ENCODE data around the gene FAM9A. TPM values are rescaled to one million over a fixed set of nuclear protein-coding genes. Genes with fewer than 3 reads are reported as not detected.
A peak's percentile ranks its signal among the peaks of the same experiment; 100 is the strongest.
"Not testable (repeated sequence)": the region's sequence is repeated elsewhere in the genome, so short reads cannot be mapped to it uniquely, and the experiment has no call there.

Gene FAM9A
- total RNA-seq, 2 experiments from 2014 or later: not detected

DNA sequence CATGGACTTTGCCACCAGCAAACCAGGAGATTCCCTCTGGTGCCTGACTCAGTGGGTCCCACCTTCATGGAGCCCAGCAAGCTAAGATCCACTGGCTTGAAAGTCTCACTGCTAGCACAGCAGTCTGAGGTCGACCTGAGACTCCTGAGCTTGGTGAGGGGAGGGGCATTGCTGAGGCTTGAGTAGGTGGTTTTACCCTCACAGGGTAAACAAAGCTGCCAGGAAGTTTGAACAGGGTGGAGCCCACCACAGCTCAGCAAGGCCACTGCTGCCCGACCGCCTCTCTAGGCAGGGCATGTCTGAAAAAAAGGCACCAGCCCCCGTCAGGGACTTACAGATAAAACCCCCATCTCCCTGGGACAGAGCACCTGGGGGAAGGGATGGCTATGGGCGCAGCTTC, 28.1 kb downstream of the FAM9A start:
- intact Hi-C loops (cut with micrococcal nuclease): no loop called here
- H3K36me3 Mint-ChIP-seq (ENCODE audit: low read depth): no peaks in the 10 kb centered on the region
- no peak for DNase-seq
- ChIA-PET CTCF (no interaction called here), POLR2A (no interaction called here)
- no peak overlapping the region for H3K4me3 Mint-ChIP-seq
- H3K27ac Mint-ChIP-seq: no peak overlapping the region
- H3K27me3 Mint-ChIP-seq: no peaks in the 10 kb centered on the region
- peaks cover 9% of the 10 kb centered on the region for H3K4me1 Mint-ChIP-seq (ENCODE audit: low read depth)
- TF ChIP-seq, protein P1, sequence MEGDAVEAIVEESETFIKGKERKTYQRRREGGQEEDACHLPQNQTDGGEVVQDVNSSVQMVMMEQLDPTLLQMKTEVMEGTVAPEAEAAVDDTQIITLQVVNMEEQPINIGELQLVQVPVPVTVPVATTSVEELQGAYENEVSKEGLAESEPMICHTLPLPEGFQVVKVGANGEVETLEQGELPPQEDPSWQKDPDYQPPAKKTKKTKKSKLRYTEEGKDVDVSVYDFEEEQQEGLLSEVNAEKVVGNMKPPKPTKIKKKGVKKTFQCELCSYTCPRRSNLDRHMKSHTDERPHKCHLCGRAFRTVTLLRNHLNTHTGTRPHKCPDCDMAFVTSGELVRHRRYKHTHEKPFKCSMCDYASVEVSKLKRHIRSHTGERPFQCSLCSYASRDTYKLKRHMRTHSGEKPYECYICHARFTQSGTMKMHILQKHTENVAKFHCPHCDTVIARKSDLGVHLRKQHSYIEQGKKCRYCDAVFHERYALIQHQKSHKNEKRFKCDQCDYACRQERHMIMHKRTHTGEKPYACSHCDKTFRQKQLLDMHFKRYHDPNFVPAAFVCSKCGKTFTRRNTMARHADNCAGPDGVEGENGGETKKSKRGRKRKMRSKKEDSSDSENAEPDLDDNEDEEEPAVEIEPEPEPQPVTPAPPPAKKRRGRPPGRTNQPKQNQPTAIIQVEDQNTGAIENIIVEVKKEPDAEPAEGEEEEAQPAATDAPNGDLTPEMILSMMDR (IDR thresholded peaks at IDR 0.05): no peak
- no peak for ATAC-seq
- no peaks in the 10 kb centered on the region for H3K9me3 Mint-ChIP-seq

DNA sequence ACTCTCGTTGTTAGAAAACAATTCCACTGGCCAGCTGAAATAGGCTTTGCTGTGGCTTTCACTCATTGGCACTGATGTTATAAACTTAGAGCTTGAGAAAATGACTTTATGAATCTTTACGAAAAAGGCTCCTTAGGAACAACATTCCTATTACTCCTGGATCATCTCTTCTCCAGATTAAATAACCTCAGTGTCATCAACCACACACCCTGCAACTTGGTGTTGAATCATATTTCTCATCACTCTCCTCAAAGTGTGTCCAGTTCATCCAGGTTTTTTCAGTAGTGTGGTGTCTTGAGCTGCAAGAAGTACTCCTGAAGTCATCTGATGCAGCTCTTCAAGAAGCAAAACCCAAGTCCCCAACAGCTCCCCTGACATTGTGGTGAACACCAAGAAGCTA, 41.2 kb downstream of the FAM9A start:
- Mint-ChIP-seq H3K36me3 (ENCODE audit: low read depth) (no peaks in the 10 kb centered on the region), H3K27ac (no peak overlapping the region), H3K4me3 (no peak overlapping the region), H3K27me3 (peaks cover 6% of the 10 kb centered on the region), H3K9me3 (no peaks in the 10 kb centered on the region), H3K4me1 (ENCODE audit: low read depth) (peaks cover 3% of the 10 kb centered on the region)
- POLR2A ChIA-PET: no interaction called here
- TF ChIP-seq, protein P1 (IDR thresholded peaks at IDR 0.05): no peak
- DNase-seq (no peak), ATAC-seq (no peak)
- intact Hi-C loops (cut with micrococcal nuclease): no loop called here
- CTCF ChIA-PET: no interaction called here

DNA sequence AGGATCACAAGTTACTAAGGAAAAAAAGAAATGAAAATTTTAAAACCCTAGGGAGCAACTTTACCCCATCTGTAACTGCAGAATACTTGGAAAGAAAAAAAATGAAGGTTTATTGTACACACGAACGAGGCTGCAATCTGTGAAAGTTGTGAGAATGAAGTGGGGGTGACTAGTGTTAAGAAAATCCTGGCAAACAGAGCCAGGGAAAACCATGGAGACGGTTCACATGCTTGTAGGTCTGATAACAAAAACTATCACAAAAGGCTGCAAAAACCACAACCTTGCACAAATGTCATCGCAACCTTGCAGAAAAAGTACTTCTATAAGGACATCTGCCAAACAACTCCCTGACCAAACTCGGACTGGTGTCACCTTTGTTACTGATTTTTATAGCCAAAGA, 42.5 kb downstream of the FAM9A start:
- H3K4me1 Mint-ChIP-seq (ENCODE audit: low read depth); H3K4me3 Mint-ChIP-seq; CTCF ChIA-PET; ATAC-seq; H3K27ac Mint-ChIP-seq; H3K27me3 Mint-ChIP-seq; POLR2A ChIA-PET; intact Hi-C loops (cut with micrococcal nuclease); H3K36me3 Mint-ChIP-seq (ENCODE audit: low read depth); H3K9me3 Mint-ChIP-seq; DNase-seq: not testable (repeated sequence)

DNA sequence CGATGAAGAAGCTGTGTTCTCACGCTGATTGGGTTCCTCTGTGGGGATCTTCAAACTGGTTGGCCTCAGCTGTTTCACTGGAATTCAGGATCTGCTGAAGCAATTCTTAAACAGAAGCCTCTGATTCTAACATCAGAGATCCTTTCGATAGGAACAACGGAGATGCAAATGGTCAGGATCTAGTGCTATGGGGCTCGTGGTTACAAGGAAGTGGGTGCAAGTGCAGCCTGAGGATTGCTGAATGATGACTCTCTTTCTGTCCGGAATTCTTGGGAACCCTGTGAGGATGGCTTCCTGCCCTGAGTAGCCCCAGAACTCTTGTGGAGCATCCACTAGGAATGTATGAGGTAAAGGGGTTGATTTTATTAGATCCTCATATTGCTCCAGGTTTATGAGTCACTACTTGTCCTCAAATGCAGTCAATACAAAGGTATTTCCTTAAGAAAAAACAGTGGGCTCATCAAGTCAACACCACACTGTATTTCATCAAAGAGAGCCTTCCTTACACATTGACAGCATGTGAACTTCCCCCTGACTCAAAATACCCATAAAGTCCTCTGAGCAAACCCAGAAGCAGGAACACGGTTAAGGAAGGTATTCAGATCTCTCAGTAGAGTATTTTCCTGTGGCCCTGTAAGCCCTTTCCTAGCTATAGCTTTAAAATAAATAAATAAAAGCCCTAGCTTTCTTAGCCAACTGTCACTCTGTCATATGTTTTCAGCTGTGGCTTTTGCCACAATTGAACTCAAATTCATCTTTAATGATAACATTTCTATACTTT, 43.4 kb downstream of the FAM9A start:
- not testable (repeated sequence) for DNase-seq

DNA sequence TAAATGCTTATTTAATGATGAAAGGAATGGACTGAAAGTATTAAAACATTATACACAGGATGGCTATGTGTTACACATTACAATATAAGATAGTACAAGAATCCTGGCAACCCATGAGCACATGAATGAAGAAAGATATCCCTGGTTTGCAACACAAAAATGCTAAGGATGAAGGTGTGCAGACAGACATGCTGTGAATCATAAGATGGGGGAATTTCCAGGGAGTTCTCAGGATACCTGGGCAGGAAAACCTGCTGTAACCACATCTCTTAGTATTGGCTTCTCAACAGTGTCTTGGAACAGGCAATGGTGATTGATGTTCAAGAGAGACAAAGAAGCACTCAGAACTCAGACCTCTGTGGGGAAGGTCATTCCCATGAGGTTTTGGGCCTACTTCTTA, 45.4 kb downstream of the FAM9A start:
- H3K27me3 Mint-ChIP-seq: no peaks in the 10 kb centered on the region
- intact Hi-C loops (cut with micrococcal nuclease): no loop called here
- H3K4me1 Mint-ChIP-seq (ENCODE audit: low read depth): peaks cover 3% of the 10 kb centered on the region
- ATAC-seq: no peak
- CTCF ChIA-PET: interaction anchor here (0.6 to 2.1 kb wide), 5 partner anchors 17 to 61 kb away, joined by 3 to 10 read pairs (median 3); no protein-coding TSS in a partner anchor
- no peak for DNase-seq
- no peak overlapping the region for H3K4me3 Mint-ChIP-seq
- H3K36me3 Mint-ChIP-seq (ENCODE audit: low read depth): no peaks in the 10 kb centered on the region
- H3K9me3 Mint-ChIP-seq: no peaks in the 10 kb centered on the region
- POLR2A ChIA-PET: no interaction called here
- no peak overlapping the region for H3K27ac Mint-ChIP-seq
- TF ChIP-seq, protein P1 (IDR thresholded peaks at IDR 0.05): no peak

More for the DNA sequence above, 43.4 kb downstream of the FAM9A start:
- CTCF ChIA-PET; POLR2A ChIA-PET; intact Hi-C loops (cut with micrococcal nuclease); H3K4me1 Mint-ChIP-seq (ENCODE audit: low read depth); H3K9me3 Mint-ChIP-seq; H3K27ac Mint-ChIP-seq; ATAC-seq; H3K27me3 Mint-ChIP-seq; H3K4me3 Mint-ChIP-seq; H3K36me3 Mint-ChIP-seq (ENCODE audit: low read depth): not testable (repeated sequence)

DNA sequence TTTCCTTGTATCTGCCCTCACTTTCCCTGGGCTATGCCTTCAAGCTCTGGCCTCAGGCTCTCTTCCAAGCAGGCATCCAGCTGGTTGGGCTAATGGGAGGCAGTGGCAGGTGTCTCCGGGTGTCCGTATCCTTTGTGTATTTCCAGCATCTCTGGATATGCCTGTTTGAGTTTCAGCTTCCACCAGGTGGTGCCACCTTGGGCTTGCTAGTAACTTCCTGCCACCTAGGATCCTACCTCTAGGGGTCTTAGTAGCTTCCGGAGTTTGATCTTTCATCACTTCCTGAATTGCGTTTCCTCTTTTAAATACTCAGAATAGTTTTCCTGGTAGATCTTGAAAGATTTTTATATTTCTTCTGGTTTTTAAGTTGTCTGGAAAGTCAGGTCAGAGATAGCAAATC, 46.1 kb downstream of the FAM9A start:
- Mint-ChIP-seq H3K4me1 (ENCODE audit: low read depth) (peaks cover 3% of the 10 kb centered on the region), H3K36me3 (ENCODE audit: low read depth) (no peaks in the 10 kb centered on the region), H3K9me3 (no peaks in the 10 kb centered on the region), H3K27ac (no peak overlapping the region), H3K27me3 (no peaks in the 10 kb centered on the region), H3K4me3 (no peak overlapping the region)
- TF ChIP-seq, protein P1 (IDR thresholded peaks at IDR 0.05): peak; percentile 39
- DNase-seq (peak; percentile 27), ATAC-seq (no peak)
- CTCF ChIA-PET: interaction anchor here (0.6 to 2.1 kb wide), 5 partner anchors 16 to 61 kb away, joined by 3 to 10 read pairs (median 3); no protein-coding TSS in a partner anchor
- intact Hi-C loops (cut with micrococcal nuclease): no loop called here
- POLR2A ChIA-PET: no interaction called here
